ENCODE data around the gene ANKLE1. TPM values are rescaled to one million over a fixed set of nuclear protein-coding genes. Genes with fewer than 3 reads are reported as not detected.

Gene ANKLE1
- total and polyA plus RNA-seq, 2 experiments from 2014 or later = 0.29 to 0.90 TPM

- 94% methylated on average over 6 of the region's 6 CpGs for WGBS (ENCODE audit: low lambda C conversion rate, missing lambda C conversion rate)
- no peaks in the 10 kb centered on the region for H3K4me1 ChIP-seq (ENCODE audit: insufficient read depth)
- TF ChIP-seq, protein P1, sequence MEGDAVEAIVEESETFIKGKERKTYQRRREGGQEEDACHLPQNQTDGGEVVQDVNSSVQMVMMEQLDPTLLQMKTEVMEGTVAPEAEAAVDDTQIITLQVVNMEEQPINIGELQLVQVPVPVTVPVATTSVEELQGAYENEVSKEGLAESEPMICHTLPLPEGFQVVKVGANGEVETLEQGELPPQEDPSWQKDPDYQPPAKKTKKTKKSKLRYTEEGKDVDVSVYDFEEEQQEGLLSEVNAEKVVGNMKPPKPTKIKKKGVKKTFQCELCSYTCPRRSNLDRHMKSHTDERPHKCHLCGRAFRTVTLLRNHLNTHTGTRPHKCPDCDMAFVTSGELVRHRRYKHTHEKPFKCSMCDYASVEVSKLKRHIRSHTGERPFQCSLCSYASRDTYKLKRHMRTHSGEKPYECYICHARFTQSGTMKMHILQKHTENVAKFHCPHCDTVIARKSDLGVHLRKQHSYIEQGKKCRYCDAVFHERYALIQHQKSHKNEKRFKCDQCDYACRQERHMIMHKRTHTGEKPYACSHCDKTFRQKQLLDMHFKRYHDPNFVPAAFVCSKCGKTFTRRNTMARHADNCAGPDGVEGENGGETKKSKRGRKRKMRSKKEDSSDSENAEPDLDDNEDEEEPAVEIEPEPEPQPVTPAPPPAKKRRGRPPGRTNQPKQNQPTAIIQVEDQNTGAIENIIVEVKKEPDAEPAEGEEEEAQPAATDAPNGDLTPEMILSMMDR (IDR thresholded peaks at IDR 0.05; ENCODE audit: poor library complexity) = no peak
- TF ChIP-seq EZH2phosphoT487 (IDR thresholded peaks at IDR 0.05; ENCODE audit: low read depth, severe bottlenecking, unreplicated experiment) = no peak
- no peak for TF ChIP-seq EZH2 (IDR thresholded peaks at IDR 0.05; ENCODE audit: borderline replicate concordance)
These were observed 15.3 kb downstream of the ANKLE1 start for GRCh38 chr19:17296976-17297375.

GRCh38 chr19:17300992-17301619, 19.4 kb downstream of the ANKLE1 start:
- no peak for DNase-seq (ENCODE audit: low spot score)
- no peaks in the 10 kb centered on the region for H3K9me2 ChIP-seq (replicated peaks; ENCODE audit: insufficient read depth)
- H3K4me2 ChIP-seq = no peak overlapping the region
- no peaks in the 10 kb centered on the region for H4K20me1 ChIP-seq (ENCODE audit: insufficient read depth, poor library complexity, severe bottlenecking)
- H3K27me3 ChIP-seq = no peaks in the 10 kb centered on the region
- H2AFZ ChIP-seq = no peak overlapping the region
- peaks cover 11% of the 10 kb centered on the region for H3K4me1 ChIP-seq (ENCODE audit: insufficient read depth)
- 96% methylated on average over 51 of the region's 51 CpGs for WGBS (ENCODE audit: low lambda C conversion rate, missing lambda C conversion rate)
- peaks cover 17% of the 10 kb centered on the region for H3K79me2 ChIP-seq
- no peak overlapping the region for H3K4me3 ChIP-seq
- TF ChIP-seq, protein P1 (IDR thresholded peaks at IDR 0.05; ENCODE audit: poor library complexity) = no peak
- no peak for TF ChIP-seq EZH2phosphoT487 (IDR thresholded peaks at IDR 0.05; ENCODE audit: low read depth, severe bottlenecking, unreplicated experiment)
- no peak for TF ChIP-seq EZH2 (IDR thresholded peaks at IDR 0.05; ENCODE audit: borderline replicate concordance)
- H3K36me3 ChIP-seq (replicated peaks; ENCODE audit: insufficient read depth, low read depth) = no peaks in the 10 kb centered on the region
- no peak overlapping the region for H3K27ac ChIP-seq
- no peaks in the 10 kb centered on the region for H3K9me3 ChIP-seq (ENCODE audit: low read depth)

More at GRCh38 chr19:17296976-17297375, 15.3 kb downstream of the ANKLE1 start:
- no peak for DNase-seq (ENCODE audit: low spot score)
- peaks cover 6% of the 10 kb centered on the region for H3K79me2 ChIP-seq
- H3K9me2 ChIP-seq (replicated peaks; ENCODE audit: insufficient read depth) = no peaks in the 10 kb centered on the region
- no peak overlapping the region for H3K4me2 ChIP-seq
- no peaks in the 10 kb centered on the region for H3K27me3 ChIP-seq
- H2AFZ ChIP-seq = no peak overlapping the region
- no peak overlapping the region for H3K27ac ChIP-seq
- no peaks in the 10 kb centered on the region for H3K36me3 ChIP-seq (replicated peaks; ENCODE audit: insufficient read depth, low read depth)
- no peaks in the 10 kb centered on the region for H4K20me1 ChIP-seq (ENCODE audit: insufficient read depth, poor library complexity, severe bottlenecking)
- H3K9me3 ChIP-seq (ENCODE audit: low read depth) = no peaks in the 10 kb centered on the region
- no peak overlapping the region for H3K4me3 ChIP-seq

DNA sequence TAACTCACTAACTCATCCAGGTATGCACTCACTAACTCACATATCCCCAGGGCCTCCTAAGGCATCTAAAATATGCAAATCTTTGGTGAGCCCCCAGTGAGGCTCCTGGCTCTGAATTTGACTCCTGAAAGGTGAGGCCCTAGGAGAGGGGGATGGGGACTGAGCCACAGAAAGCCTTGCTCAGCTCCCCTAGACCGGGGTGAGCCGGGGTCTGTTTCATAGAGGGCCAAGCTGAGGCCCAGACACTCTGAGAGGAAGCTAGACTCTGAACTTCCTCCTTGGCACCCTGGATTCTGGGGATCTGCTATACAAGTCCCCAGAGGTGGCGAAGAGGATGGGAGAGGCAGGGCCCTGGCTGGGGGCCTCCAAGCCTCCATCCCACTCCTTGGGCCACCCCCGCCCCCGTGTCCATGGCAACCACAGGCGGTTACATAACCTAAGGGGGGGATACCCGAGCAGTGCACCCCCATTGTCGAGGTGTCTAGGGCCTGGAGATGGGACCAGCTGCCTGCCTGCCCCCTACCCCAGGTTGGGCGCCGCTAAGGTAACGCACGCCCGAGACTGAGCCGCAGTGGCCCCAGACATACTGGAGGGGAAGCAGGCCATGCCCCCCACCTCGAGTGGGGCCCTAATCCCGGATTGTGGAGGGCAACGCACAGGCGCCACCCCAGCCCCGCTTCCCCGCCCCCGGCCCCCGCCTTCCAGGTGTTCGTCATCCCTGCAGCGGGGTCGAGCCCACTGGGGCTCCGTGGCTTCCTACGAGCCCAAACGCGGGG, 20.9 kb downstream of the ANKLE1 start:
- no peaks in the 10 kb centered on the region for H3K27me3 ChIP-seq
- WGBS (ENCODE audit: low lambda C conversion rate, missing lambda C conversion rate) = 27% methylated on average over 17 of the region's 29 CpGs
- peaks cover 18% of the 10 kb centered on the region for H3K4me1 ChIP-seq (ENCODE audit: insufficient read depth)
- peak overlapping the region; percentile 94 for H3K4me3 ChIP-seq
- peaks cover 24% of the 10 kb centered on the region for H3K79me2 ChIP-seq
- no peaks in the 10 kb centered on the region for H3K9me2 ChIP-seq (replicated peaks; ENCODE audit: insufficient read depth)
- no peak for DNase-seq (ENCODE audit: low spot score)
- TF ChIP-seq, protein P1 (IDR thresholded peaks at IDR 0.05; ENCODE audit: poor library complexity) = no peak
- TF ChIP-seq EZH2phosphoT487 (IDR thresholded peaks at IDR 0.05; ENCODE audit: low read depth, severe bottlenecking, unreplicated experiment) = no peak
- no peak for TF ChIP-seq EZH2 (IDR thresholded peaks at IDR 0.05; ENCODE audit: borderline replicate concordance)
- H3K27ac ChIP-seq = peak overlapping the region; percentile 70
- no peaks in the 10 kb centered on the region for H3K36me3 ChIP-seq (replicated peaks; ENCODE audit: insufficient read depth, low read depth)
- H3K9me3 ChIP-seq (ENCODE audit: low read depth) = no peaks in the 10 kb centered on the region
- H4K20me1 ChIP-seq (ENCODE audit: insufficient read depth, poor library complexity, severe bottlenecking) = no peaks in the 10 kb centered on the region
- peak overlapping the region; percentile 98 for H3K4me2 ChIP-seq
- H2AFZ ChIP-seq = peak overlapping the region; percentile 79

Data from hepatocyte (in vitro differentiated cells).